Measurements from ENCODE around the gene NACA. TPM values are rescaled to one million over a fixed set of nuclear protein-coding genes. Genes with fewer than 3 reads are reported as not detected.

The NACA gene
- total and polyA plus RNA-seq, 8 donors = 531 to 2,541 (median 2,355) TPM

DNA sequence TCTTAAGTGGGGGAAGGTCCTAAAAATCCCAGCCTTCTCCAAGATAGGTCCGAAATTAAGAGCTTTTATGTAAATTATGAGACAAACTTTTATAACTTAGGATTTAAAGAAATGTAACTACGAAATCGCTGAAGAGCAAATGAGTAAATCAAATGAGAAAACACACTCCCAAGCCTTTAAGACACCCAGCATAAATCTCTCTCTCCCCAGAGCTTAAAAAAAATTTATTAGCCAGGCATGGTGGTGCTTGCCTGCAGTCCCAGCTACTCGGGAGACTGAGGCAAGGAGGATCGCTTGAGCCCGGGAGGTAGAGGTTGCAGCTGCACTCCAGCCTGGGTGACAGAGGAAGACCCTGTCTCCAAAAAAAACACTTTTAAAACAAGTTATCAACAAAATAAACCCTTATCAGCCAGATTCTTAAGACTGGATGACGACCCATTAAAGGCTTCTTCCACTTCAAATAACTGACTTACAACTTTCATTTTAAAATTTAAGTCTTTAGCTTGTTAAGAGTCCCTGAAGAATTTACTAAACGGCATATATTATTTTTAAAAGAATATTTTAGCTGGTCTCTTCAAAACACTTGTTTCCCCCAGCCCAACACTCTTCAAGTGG lies 40.2 kb downstream of the NACA start:
- TF ChIP-seq CTCF (IDR thresholded peaks at IDR 0.05) = no peak
- Histone ChIP-seq H3K4me1 (peaks cover 15 to 69% of the 10 kb centered on the region in 2 donors), H3K36me3 (peaks cover 0 to 30% of the 10 kb centered on the region in 2 donors), H3K27ac (peak overlapping the region; percentile 77 to 100), H3K4me3 (peak overlapping the region; percentile 2 to 79), H3K9me3 (no peaks in the 10 kb centered on the region), H3K27me3 (no peaks in the 10 kb centered on the region)
- ATAC-seq = no peak
- intact Hi-C loops (cut with DNase I) = no loop called here
- DNase-seq = peak in 1 of 4 donors; percentile 19

GRCh38 chr12:56682323-56682722 lies 42.8 kb downstream of the NACA start:
- H3K36me3 ChIP-seq = peaks cover 0 to 39% of the 10 kb centered on the region in 2 donors
- TF ChIP-seq CTCF (IDR thresholded peaks at IDR 0.05) = no peak
- DNase-seq (peak in 1 of 4 donors; percentile 23), ATAC-seq (no peak)
- peak overlapping the region in 1 of 2 donors; percentile 13 for H3K27ac ChIP-seq
- no peak overlapping the region for H3K4me3 ChIP-seq
- no peaks in the 10 kb centered on the region for H3K27me3 ChIP-seq
- intact Hi-C loops (cut with DNase I) = no loop called here
- peaks cover 15 to 88% of the 10 kb centered on the region in 2 donors for H3K4me1 ChIP-seq
- H3K9me3 ChIP-seq = no peaks in the 10 kb centered on the region

- DNase-seq = peak in 1 of 4 donors; percentile 10
- H3K27me3 ChIP-seq = no peaks in the 10 kb centered on the region
- TF ChIP-seq CTCF (IDR thresholded peaks at IDR 0.05) = no peak
- no peak overlapping the region for H3K27ac ChIP-seq
- peaks cover 0 to 39% of the 10 kb centered on the region in 2 donors for H3K36me3 ChIP-seq
- no peaks in the 10 kb centered on the region for H3K9me3 ChIP-seq
- peaks cover 12 to 90% of the 10 kb centered on the region in 2 donors for H3K4me1 ChIP-seq
- H3K4me3 ChIP-seq = no peak overlapping the region
- intact Hi-C loops (cut with DNase I) = no loop called here
- ATAC-seq = no peak
Measured at GRCh38 chr12:56679883-56680575, 45.1 kb downstream of the NACA start.

- H3K9me3 ChIP-seq = no peaks in the 10 kb centered on the region
- H3K27me3 ChIP-seq = no peaks in the 10 kb centered on the region
- H3K36me3 ChIP-seq = peaks cover 0 to 43% of the 10 kb centered on the region in 2 donors
- peaks cover 6 to 81% of the 10 kb centered on the region in 2 donors for H3K4me1 ChIP-seq
- no peak for TF ChIP-seq CTCF (IDR thresholded peaks at IDR 0.05)
- H3K27ac ChIP-seq = no peak overlapping the region
- intact Hi-C loops (cut with DNase I) = no loop called here
- H3K4me3 ChIP-seq = no peak overlapping the region
- DNase-seq (peak in 1 of 4 donors; percentile 10), ATAC-seq (no peak)
Measured at GRCh38 chr12:56678852-56679251, 46.2 kb downstream of the NACA start.

- Histone ChIP-seq H3K27me3 (no peaks in the 10 kb centered on the region), H3K36me3 (peaks cover 0 to 48% of the 10 kb centered on the region in 2 donors), H3K27ac (no peak overlapping the region), H3K4me3 (no peak overlapping the region), H3K9me3 (no peaks in the 10 kb centered on the region), H3K4me1 (peaks cover 5 to 74% of the 10 kb centered on the region in 2 donors)
- ATAC-seq (no peak), DNase-seq (no peak)
- no peak for TF ChIP-seq CTCF (IDR thresholded peaks at IDR 0.05)
- intact Hi-C loops (cut with DNase I) = no loop called here
Measured at GRCh38 chr12:56677680-56678079, 47.4 kb downstream of the NACA start.

All from left lung (tissue), 10 donors.